GM23338 (cell line): ENCODE results near the gene HOXD4. TPM values are rescaled to one million over a fixed set of nuclear protein-coding genes. Genes with fewer than 3 reads are reported as not detected.
A peak's percentile ranks its signal among the peaks of the same experiment; 100 is the strongest.

Experiments used
- ATAC-seq: fragments of 200-7000 bp; cut with Tn5 transposase; 3 replicates; pipeline ENCODE4 v1.9.1; 2020
- DNase-seq: peaks from one replicate; pipeline ENCODE4 v3.0.0-alpha.2; 2015; ENCODE audit warnings: low spot score
- H2AFZ ChIP-seq: fragments of 200-600 bp; sonication (generic); 2 replicates; pipeline ENCODE4 v1.8.0; 2016; ENCODE audit warnings: antibody characterized with exemption, mild to moderate bottlenecking, moderate library complexity
- H3F3A ChIP-seq: fragments of 200-600 bp; sonication (generic); replicated peaks from 2 replicates; pipeline ENCODE4 v1.8.0; 2017; ENCODE audit warnings: antibody characterized with exemption, mixed run types, low read depth
- H3K27ac ChIP-seq: fragments of 200-600 bp; sonication (generic); 2 replicates; pipeline ENCODE4 v1.6.1; 2016; ENCODE audit warnings: low read depth
- H3K27me3 ChIP-seq: fragments of 200-600 bp; sonication (generic); 2 replicates; pipeline ENCODE4 v1.8.0; 2016; ENCODE audit warnings: mild to moderate bottlenecking, mixed run types, moderate library complexity; ENCODE audit not compliant: insufficient read depth
- H3K36me3 ChIP-seq: fragments of 200-600 bp; sonication (generic); 2 replicates; pipeline ENCODE4 v1.8.0; 2016; ENCODE audit warnings: mild to moderate bottlenecking; ENCODE audit not compliant: insufficient read depth
- H3K4me1 ChIP-seq: fragments of 200-600 bp; sonication (generic); 2 replicates; pipeline ENCODE4 v1.8.0; 2016; ENCODE audit warnings: mild to moderate bottlenecking, moderate library complexity; ENCODE audit not compliant: insufficient read depth
- H3K4me2 ChIP-seq: fragments of 200-600 bp; sonication (generic); 2 replicates; pipeline ENCODE4 v1.7.1; 2017; ENCODE audit warnings: mixed run types
- H3K4me3 ChIP-seq: fragments of 200-600 bp; sonication (generic); 2 replicates; pipeline ENCODE4 v1.6.1; 2016; ENCODE audit warnings: mixed run types
- H3K79me2 ChIP-seq: fragments of 200-600 bp; sonication (generic); replicated peaks from 2 replicates; pipeline ENCODE4 v1.8.0; 2017; ENCODE audit warnings: mild to moderate bottlenecking; ENCODE audit not compliant: insufficient read depth
- H3K9me2 ChIP-seq: fragments of 200-600 bp; sonication (generic); 2 replicates; pipeline ENCODE4 v1.8.0; 2017; ENCODE audit not compliant: insufficient read depth
- H4K20me1 ChIP-seq: fragments of 200-600 bp; sonication (generic); replicated peaks from 2 replicates; pipeline ENCODE4 v1.8.0; 2017; ENCODE audit warnings: mild to moderate bottlenecking; ENCODE audit not compliant: insufficient read depth
- H3K27ac Mint-ChIP-seq: 2 replicates; pipeline ENCODE4 v1.8.0; 2020; ENCODE audit warnings: inconsistent platforms, mild to moderate bottlenecking, moderate library complexity, mixed read lengths
- H3K27me3 Mint-ChIP-seq: 3 replicates; pipeline ENCODE4 v1.8.0; 2022; ENCODE audit warnings: low read depth, mild to moderate bottlenecking, moderate library complexity, mixed read lengths, inconsistent platforms; ENCODE audit not compliant: insufficient read depth, poor library complexity
- H3K36me3 Mint-ChIP-seq: 3 replicates; pipeline ENCODE4 v1.8.0; 2021; ENCODE audit warnings: low read depth, mild to moderate bottlenecking, inconsistent platforms, moderate library complexity, mixed read lengths
- H3K4me1 Mint-ChIP-seq: 3 replicates; pipeline ENCODE4 v1.8.0; 2020; ENCODE audit warnings: mild to moderate bottlenecking, inconsistent platforms, mixed read lengths
- H3K4me3 Mint-ChIP-seq: 3 replicates; pipeline ENCODE4 v1.8.0; 2021; ENCODE audit warnings: moderate library complexity, mild to moderate bottlenecking, inconsistent platforms, mixed read lengths
- H3K9me3 Mint-ChIP-seq: 3 replicates; pipeline ENCODE4 v1.8.0; 2020; ENCODE audit warnings: moderate library complexity, mild to moderate bottlenecking, inconsistent platforms, mixed read lengths
- EZH2 ChIP-seq: fragments of 200-600 bp; sonication (generic); IDR thresholded peaks from one replicate; pipeline ENCODE4 v1.8.0; 2017; ENCODE audit warnings: antibody characterized with exemption, mild to moderate bottlenecking, low read depth; ENCODE audit not compliant: unreplicated experiment
- POLR2AphosphoS5 ChIP-seq: IDR thresholded peaks from 2 replicates; pipeline ENCODE4 v1.6.1; 2016; ENCODE audit warnings: antibody characterized with exemption, low read depth
- polyA plus RNA-seq: library from polyadenylated mRNA; unstranded; fragments of >200 nt; fragmentation: Nextera tagmentation; extraction: Ambion mirVana; gene quantifications from 2 replicates; pipeline ENCODE4 v1.2.1, GENCODE V29; 2016
- total RNA-seq: library from RNA; depleted of rRNA; stranded (reverse); fragments of >200 nt; shearing (Covaris generic); gene quantifications from 2 replicates; pipeline ENCODE4 v1.2.3, GENCODE V29; 2014
- TF ChIP-seq, protein P1 (sequence below), 2 experiments: fragments of 200-600 bp in 1 of 2; sonication (generic) in 1 of 2; conservative IDR thresholded peaks; 2 replicates each; pipeline versions ENCODE4 v1.5.1 to v1.6.1; 2016 to 2017; ENCODE audit warnings: antibody characterized with exemption in 2 of 2, low read depth in 2 of 2, mild to moderate bottlenecking in 2 of 2, moderate library complexity in 1 of 2

HOXD4 gene
- total and polyA plus RNA-seq, 2 experiments from 2014 or later, result not detected

DNA sequence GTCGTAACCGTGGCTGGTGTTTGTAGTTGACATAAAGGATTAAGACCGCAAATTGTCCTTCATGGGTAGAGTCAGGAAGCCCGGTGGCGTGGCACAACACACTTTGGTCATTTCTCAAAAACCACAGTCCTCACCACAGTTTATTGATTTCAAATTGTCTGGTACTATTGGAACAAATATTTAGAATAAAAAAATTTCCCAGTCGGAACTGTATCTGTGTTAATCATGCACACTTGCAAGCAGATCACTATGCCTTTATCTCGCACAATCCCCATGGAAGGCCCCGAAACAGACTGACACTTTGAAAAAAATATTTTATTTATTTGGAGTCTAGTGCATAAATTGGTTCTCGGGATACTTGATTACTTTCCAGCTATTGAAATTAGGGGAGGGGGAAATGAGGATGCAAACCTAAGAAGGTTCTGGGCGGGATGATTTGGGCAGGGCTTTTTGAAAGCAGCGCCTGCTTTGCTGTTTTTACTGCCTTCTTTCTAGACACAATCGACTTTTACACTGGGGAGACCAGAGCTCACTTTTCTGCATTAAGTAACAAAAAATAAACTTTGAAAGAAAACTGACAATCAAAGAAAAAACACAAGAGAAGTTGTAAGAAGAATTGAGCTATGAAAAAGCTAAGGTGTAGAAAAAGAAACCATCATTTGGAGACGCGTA is 21.7 kb downstream of the HOXD4 start:
- H3K36me3 Mint-ChIP-seq, result no peaks in the 10 kb centered on the region

DNA sequence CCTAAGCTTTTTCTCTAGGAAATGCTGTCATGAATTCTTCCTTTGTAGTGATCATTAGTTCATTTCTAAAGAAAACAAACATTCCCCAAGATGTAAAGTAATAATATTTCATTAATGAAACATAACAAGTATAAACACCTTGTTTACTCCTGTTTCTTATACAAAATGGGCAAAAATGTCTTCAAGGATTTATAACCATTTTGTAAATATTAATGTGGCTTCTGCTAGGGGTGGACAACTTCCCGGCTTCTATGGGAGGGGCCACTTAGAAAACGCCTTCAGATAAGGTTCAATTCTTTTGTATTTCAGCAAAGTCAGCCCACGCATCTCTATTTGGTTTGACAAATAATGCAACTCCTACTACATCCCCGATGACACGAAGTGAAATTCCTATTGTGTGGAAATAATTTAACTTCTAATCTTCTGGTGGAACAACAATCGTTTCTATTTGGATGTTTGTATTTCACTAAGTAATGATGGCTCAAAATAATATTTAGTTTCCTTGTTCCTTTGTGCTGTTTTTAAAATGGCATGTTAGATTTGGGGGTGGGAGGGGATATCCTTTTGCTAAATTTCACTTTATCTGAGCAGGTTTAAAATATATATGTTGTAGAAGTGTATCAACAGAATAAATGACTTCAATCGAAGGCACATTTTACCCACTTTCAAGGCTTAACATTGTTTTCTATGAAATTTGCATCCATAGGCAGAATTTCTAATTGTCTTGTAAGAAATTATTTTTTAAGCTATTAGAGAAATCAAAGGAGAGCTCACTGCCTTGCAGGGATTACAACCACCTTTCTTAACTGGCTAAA is 22.4 kb downstream of the HOXD4 start:
- Mint-ChIP-seq H3K36me3 (no peaks in the 10 kb centered on the region), H3K4me1 (peaks cover 53% of the 10 kb centered on the region), H3K9me3 (peaks cover 3% of the 10 kb centered on the region; the same call in 2 of the 3 replicates), H3K27me3 (peaks cover 100% of the 10 kb centered on the region), H3K27ac (no peak overlapping the region), H3K4me3 (peak overlapping the region; percentile 68; the same call in 1 of the 3 replicates)
- H3K79me2 ChIP-seq, result no peaks in the 10 kb centered on the region
- H3K27ac ChIP-seq, result no peak overlapping the region
- no peaks in the 10 kb centered on the region; the same call in 1 of the 2 replicates for H3K36me3 ChIP-seq
- no peak overlapping the region for H2AFZ ChIP-seq
- peak; percentile 16 for TF ChIP-seq EZH2
- no peak for TF ChIP-seq POLR2AphosphoS5
- no peaks in the 10 kb centered on the region for H3K9me2 ChIP-seq
- DNase-seq, result no peak
- H3K4me1 ChIP-seq, result peaks cover 51% of the 10 kb centered on the region
- peaks cover 100% of the 10 kb centered on the region for H3K27me3 ChIP-seq
- H3K4me3 ChIP-seq, result no peak overlapping the region
- peak overlapping the region; percentile 84; the same call in 1 of the 2 replicates for H3K4me2 ChIP-seq
- peaks cover 42% of the 10 kb centered on the region for H4K20me1 ChIP-seq
- no peak for ATAC-seq
- H3F3A ChIP-seq, result peaks cover 39% of the 10 kb centered on the region

More for the DNA sequence above, 21.7 kb downstream of the HOXD4 start:
- peak; percentile 80 for TF ChIP-seq EZH2
- TF ChIP-seq, protein P1, sequence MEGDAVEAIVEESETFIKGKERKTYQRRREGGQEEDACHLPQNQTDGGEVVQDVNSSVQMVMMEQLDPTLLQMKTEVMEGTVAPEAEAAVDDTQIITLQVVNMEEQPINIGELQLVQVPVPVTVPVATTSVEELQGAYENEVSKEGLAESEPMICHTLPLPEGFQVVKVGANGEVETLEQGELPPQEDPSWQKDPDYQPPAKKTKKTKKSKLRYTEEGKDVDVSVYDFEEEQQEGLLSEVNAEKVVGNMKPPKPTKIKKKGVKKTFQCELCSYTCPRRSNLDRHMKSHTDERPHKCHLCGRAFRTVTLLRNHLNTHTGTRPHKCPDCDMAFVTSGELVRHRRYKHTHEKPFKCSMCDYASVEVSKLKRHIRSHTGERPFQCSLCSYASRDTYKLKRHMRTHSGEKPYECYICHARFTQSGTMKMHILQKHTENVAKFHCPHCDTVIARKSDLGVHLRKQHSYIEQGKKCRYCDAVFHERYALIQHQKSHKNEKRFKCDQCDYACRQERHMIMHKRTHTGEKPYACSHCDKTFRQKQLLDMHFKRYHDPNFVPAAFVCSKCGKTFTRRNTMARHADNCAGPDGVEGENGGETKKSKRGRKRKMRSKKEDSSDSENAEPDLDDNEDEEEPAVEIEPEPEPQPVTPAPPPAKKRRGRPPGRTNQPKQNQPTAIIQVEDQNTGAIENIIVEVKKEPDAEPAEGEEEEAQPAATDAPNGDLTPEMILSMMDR (conservative IDR thresholded peaks at IDR 0.05; ENCODE audit: low read depth in 2 of 2), result no peak
- Histone ChIP-seq H3K36me3 (no peaks in the 10 kb centered on the region; the same call in 1 of the 2 replicates), H3K27me3 (peaks cover 100% of the 10 kb centered on the region), H3K27ac (no peak overlapping the region), H3K4me3 (peak overlapping the region; percentile 49; the same call in 1 of the 2 replicates), H3K4me1 (peaks cover 48% of the 10 kb centered on the region), H3K4me2 (no peak overlapping the region), H2AFZ (no peak overlapping the region), H3F3A (peaks cover 34% of the 10 kb centered on the region), H3K9me2 (no peaks in the 10 kb centered on the region), H3K79me2 (no peaks in the 10 kb centered on the region), H4K20me1 (peaks cover 42% of the 10 kb centered on the region)
- DNase-seq (no peak), ATAC-seq (no peak)
- Mint-ChIP-seq H3K27ac (no peak overlapping the region), H3K27me3 (peaks cover 100% of the 10 kb centered on the region), H3K4me3 (peak overlapping the region; percentile 38), H3K4me1 (peaks cover 51% of the 10 kb centered on the region), H3K9me3 (peaks cover 3% of the 10 kb centered on the region; the same call in 2 of the 3 replicates)

DNA sequence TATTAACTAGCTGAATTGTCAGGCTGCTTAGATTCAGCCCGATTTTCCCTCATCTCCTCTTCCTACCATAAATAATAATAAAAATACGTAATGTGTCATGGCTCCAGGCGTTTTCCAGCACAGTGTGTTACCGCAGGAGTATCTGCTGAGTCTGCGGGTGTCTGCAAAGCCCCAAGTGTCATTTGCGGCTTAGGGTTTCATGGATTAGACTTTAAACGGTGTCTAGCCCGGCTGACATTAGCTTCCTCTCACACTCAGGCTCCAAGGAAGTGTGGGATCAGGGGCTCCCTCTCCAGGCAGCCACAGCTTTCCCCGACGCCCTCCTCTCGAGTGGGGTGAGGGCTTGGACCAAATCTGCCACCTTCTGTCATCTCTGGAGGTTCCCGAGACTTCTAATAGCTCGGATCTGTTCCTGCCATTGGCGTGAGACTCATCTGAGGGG is 23.1 kb downstream of the HOXD4 start:
- H3K4me1 Mint-ChIP-seq, result peaks cover 55% of the 10 kb centered on the region
- peaks cover 3% of the 10 kb centered on the region; the same call in 2 of the 3 replicates for H3K9me3 Mint-ChIP-seq
- no peaks in the 10 kb centered on the region for H3K9me2 ChIP-seq
- H3K4me3 Mint-ChIP-seq, result peak overlapping the region; percentile 68; the same call in 1 of the 3 replicates
- peak overlapping the region; percentile 84 for H3K4me2 ChIP-seq
- H3K4me3 ChIP-seq, result peak overlapping the region; percentile 57
- no peaks in the 10 kb centered on the region; the same call in 1 of the 2 replicates for H3K36me3 ChIP-seq
- H3K27me3 ChIP-seq, result peaks cover 100% of the 10 kb centered on the region
- H3K4me1 ChIP-seq, result peaks cover 56% of the 10 kb centered on the region
- H3F3A ChIP-seq, result peaks cover 45% of the 10 kb centered on the region
- no peak overlapping the region for H3K27ac Mint-ChIP-seq
- peaks cover 100% of the 10 kb centered on the region for H3K27me3 Mint-ChIP-seq
- ATAC-seq (no peak), DNase-seq (no peak)
- H3K36me3 Mint-ChIP-seq, result no peaks in the 10 kb centered on the region
- TF ChIP-seq POLR2AphosphoS5 (no peak), EZH2 (peak; percentile 72)
- H2AFZ ChIP-seq, result no peak overlapping the region
- peaks cover 48% of the 10 kb centered on the region for H4K20me1 ChIP-seq
- H3K27ac ChIP-seq, result no peak overlapping the region
- H3K79me2 ChIP-seq, result no peaks in the 10 kb centered on the region
